Skeletal muscle tissue (tissue), 4 donors: Measurements from ENCODE around the gene TMTC1. TPM values are rescaled to one million over a fixed set of nuclear protein-coding genes. Genes with fewer than 3 reads are reported as not detected.

ENCODE experiments used
- H3K27ac ChIP-seq: one replicate; pipeline ENCODE4 v1.7.0; 2013; ENCODE audit warnings: mild to moderate bottlenecking, low read depth, low read length, inconsistent platforms
- H3K27me3 ChIP-seq, 3 donors: one replicate each; pipeline ENCODE4 v1.7.0; 2013; ENCODE audit warnings: low read length in 3 of 3; ENCODE audit not compliant: control insufficient read depth in 3 of 3, insufficient read depth in 3 of 3
- H3K36me3 ChIP-seq, 3 donors: one replicate each; pipeline ENCODE4 v1.7.0; 2013; ENCODE audit warnings: low read length in 3 of 3; ENCODE audit not compliant: control insufficient read depth in 3 of 3, insufficient read depth in 3 of 3
- H3K4me1 ChIP-seq, 3 donors: one replicate each; pipeline ENCODE4 v1.7.0; 2013; ENCODE audit warnings: low read length in 3 of 3, mild to moderate bottlenecking in 3 of 3; ENCODE audit not compliant: control insufficient read depth in 3 of 3, insufficient read depth in 3 of 3
- H3K4me3 ChIP-seq, 3 donors: one replicate each; pipeline ENCODE4 v1.7.0; 2013; ENCODE audit warnings: low read length in 3 of 3
- H3K9ac ChIP-seq, 3 donors: one replicate each; pipeline ENCODE4 v1.7.0; 2013; ENCODE audit warnings: low read length in 3 of 3, mild to moderate bottlenecking in 3 of 3, moderate library complexity in 2 of 3, low read depth in 1 of 3
- H3K9me3 ChIP-seq, 3 donors: one replicate each; pipeline ENCODE4 v1.7.0; 2013; ENCODE audit warnings: low read length in 3 of 3; ENCODE audit not compliant: control insufficient read depth in 3 of 3
- total RNA-seq: library from RNA; depleted of rRNA; stranded (reverse); fragments of >200 nt; gene quantifications from one replicate; pipeline ENCODE4 v1.2.3, GENCODE V29; 2014
- donor health status: Osteomylitis.

The TMTC1 gene
- total RNA-seq, 1 donor from 2014 or later = 37.6 TPM

DNA sequence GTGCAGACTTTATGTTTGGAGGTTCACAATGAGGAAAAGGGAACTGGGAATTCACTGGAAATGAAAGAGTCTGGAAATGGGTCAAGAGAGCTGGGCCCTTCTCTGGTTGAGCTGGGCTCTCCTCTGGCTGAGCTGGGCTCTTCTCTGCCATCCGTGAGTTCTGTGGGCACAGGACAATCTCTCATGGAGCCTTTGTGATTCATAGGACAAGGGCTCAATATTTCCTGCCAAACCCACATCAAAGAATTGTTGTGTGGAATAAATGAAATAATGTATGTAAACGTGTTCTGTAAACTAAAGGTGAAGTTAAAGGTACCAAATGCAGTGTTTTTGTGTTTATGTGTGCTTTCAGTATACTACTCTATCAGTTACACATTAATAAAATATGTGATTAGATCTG lies 190.7 kb downstream of the TMTC1 start:
- H3K4me1 ChIP-seq = peaks cover 0 to 8% (median 4%) of the 10 kb centered on the region in 3 donors
- H3K36me3 ChIP-seq = peaks cover 0 to 9% (median 0%) of the 10 kb centered on the region in 3 donors
- no peak overlapping the region for H3K27ac ChIP-seq
- no peaks in the 10 kb centered on the region for H3K27me3 ChIP-seq
- no peak overlapping the region for H3K9ac ChIP-seq
- H3K9me3 ChIP-seq = no peaks in the 10 kb centered on the region
- H3K4me3 ChIP-seq = no peak overlapping the region

DNA sequence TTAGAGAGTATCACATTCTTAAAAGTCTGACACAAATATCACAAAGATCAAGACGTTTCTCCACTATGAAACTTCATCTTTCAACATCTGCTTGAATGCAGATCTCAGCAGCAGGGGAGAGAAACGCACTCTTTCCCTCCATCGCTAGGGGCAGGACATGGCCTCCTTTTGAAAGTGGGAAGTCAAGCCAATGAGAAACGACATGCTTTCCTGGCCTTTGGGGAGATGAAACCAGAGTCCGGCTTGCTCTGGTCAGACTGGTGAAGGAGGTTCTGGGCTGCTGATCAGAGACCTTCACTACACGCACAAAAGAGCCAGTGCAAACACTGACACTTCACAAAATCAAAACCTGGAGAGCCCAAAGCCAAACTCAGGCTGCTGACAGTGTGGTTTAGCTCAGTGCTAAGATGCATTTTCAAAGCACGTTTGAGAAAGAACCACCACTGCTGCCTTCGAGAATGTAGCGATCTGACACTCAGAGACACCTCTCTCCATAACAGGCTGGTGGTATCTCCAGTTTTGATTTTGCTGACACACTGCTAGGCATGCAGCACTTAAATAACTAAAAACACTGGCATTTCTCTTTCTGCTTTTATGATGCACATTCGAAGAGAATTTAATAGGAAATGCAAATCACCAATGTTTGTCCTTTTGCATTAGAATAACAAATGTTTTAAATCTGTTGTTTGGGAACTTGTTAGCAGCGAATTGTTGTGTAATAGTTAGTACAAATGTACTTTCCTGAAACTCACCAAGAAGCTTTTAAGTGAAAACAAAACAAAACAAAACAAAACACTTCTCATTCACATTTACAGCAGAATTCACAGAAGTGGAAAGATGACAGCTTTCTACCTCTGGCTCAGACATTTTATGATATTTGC lies 192.4 kb downstream of the TMTC1 start:
- Histone ChIP-seq H3K9ac (no peak overlapping the region), H3K4me3 (no peak overlapping the region), H3K4me1 (peaks cover 0 to 8% (median 4%) of the 10 kb centered on the region in 3 donors), H3K9me3 (no peaks in the 10 kb centered on the region), H3K36me3 (peaks cover 0 to 4% (median 0%) of the 10 kb centered on the region in 3 donors), H3K27ac (no peak overlapping the region), H3K27me3 (no peaks in the 10 kb centered on the region)

- Histone ChIP-seq H3K36me3 (no peaks in the 10 kb centered on the region), H3K9ac (no peak overlapping the region), H3K27ac (no peak overlapping the region), H3K27me3 (no peaks in the 10 kb centered on the region), H3K4me3 (no peak overlapping the region), H3K9me3 (no peaks in the 10 kb centered on the region), H3K4me1 (peaks cover 0 to 8% (median 4%) of the 10 kb centered on the region in 3 donors)
Measured at GRCh38 chr12:29589851-29590250, 193.9 kb downstream of the TMTC1 start.

DNA sequence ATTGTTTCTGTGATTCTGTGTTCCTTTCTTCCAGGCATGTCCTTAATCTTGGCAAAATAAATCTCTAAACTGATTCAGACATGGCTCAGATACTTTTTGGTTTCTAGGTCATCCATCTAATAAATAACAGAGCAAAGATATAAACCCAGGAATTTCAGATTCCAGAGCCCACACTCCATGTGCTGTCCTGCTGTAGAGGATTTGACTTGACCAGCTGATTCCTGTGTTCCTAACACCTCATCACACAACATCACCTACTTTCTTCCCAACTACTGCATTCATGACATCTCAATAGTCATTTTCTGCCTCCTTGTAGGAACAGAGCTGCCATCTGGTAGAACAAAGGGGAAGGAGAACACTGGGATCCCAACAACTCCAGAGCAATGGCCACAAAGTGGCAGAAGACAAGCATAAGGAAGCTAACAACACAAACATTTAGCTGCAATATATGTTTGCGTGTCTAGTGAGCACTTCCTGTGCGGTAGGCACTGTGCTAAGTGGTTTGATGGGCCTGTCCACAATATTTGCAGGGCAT lies 194.4 kb downstream of the TMTC1 start:
- H3K36me3 ChIP-seq = no peaks in the 10 kb centered on the region
- H3K9ac ChIP-seq = no peak overlapping the region
- H3K27ac ChIP-seq = no peak overlapping the region
- H3K9me3 ChIP-seq = no peaks in the 10 kb centered on the region
- H3K27me3 ChIP-seq = no peaks in the 10 kb centered on the region
- H3K4me3 ChIP-seq = no peak overlapping the region
- peaks cover 0 to 8% (median 4%) of the 10 kb centered on the region in 3 donors for H3K4me1 ChIP-seq

- H3K36me3 ChIP-seq = no peaks in the 10 kb centered on the region
- H3K27ac ChIP-seq = peak overlapping the region; percentile 46
- peaks cover 12 to 16% (median 12%) of the 10 kb centered on the region in 3 donors for H3K4me1 ChIP-seq
Measured at GRCh38 chr12:29582677-29583272, 201.0 kb downstream of the TMTC1 start.

GRCh38 chr12:29582146-29582545 lies 201.6 kb downstream of the TMTC1 start:
- Histone ChIP-seq H3K4me1 (peaks cover 12 to 16% (median 12%) of the 10 kb centered on the region in 3 donors), H3K9me3 (no peaks in the 10 kb centered on the region), H3K9ac (no peak overlapping the region), H3K27ac (peak overlapping the region; percentile 46), H3K4me3 (no peak overlapping the region), H3K36me3 (no peaks in the 10 kb centered on the region), H3K27me3 (no peaks in the 10 kb centered on the region)

More at GRCh38 chr12:29582677-29583272, 201.0 kb downstream of the TMTC1 start:
- Histone ChIP-seq H3K9me3 (no peaks in the 10 kb centered on the region), H3K4me3 (peak overlapping the region in 2 of 3 donors; percentile 29 to 51), H3K9ac (peak overlapping the region; percentile 25 to 51 (median 34)), H3K27me3 (no peaks in the 10 kb centered on the region)

DNA sequence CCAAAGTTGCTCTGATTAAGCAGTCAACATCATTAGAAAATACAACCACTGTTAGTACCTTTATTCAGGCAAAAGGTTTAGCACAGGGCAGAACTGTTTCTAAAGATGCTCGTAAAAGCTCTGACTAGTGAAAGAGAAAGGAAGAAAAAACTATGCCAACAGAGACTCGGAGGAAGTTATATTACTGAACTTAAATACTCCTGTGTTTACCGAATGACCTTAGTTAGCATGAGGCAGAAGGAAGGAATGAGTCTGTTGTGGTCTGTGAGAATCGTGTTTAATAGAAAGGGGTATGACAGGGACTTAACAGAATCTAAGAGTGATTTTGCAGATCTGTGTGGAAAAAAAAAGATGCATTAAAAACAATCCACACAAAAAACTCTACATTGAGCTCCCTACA lies 202.1 kb downstream of the TMTC1 start:
- H3K4me3 ChIP-seq = no peak overlapping the region
- no peaks in the 10 kb centered on the region for H3K9me3 ChIP-seq
- H3K27me3 ChIP-seq = no peaks in the 10 kb centered on the region
- no peak overlapping the region for H3K9ac ChIP-seq
- H3K27ac ChIP-seq = peak overlapping the region; percentile 46
- no peaks in the 10 kb centered on the region for H3K36me3 ChIP-seq
- peaks cover 12 to 16% (median 12%) of the 10 kb centered on the region in 3 donors for H3K4me1 ChIP-seq

DNA sequence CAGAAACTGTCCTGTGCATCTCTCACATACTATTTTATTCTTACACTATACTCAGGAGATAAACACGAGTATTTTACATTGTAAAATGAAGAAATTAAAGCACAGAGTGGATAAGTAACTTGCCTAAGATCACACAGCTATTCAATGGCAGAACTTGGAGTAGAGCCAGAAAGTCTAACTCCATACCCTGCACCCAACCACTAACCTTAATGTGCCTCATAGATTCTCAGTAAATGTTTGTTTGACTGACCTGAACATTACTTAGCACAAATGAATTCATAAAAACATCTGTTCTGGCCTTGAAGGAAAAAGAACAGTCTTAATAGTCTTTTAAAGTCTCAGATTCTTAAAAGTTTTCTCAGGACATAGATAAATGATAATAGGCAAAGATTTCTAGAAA lies 202.8 kb downstream of the TMTC1 start:
- Histone ChIP-seq H3K36me3 (no peaks in the 10 kb centered on the region), H3K27me3 (no peaks in the 10 kb centered on the region), H3K4me3 (no peak overlapping the region), H3K9ac (no peak overlapping the region), H3K27ac (no peak overlapping the region), H3K4me1 (peaks cover 12 to 16% (median 12%) of the 10 kb centered on the region in 3 donors), H3K9me3 (no peaks in the 10 kb centered on the region)

- Histone ChIP-seq H3K27ac (peak overlapping the region; percentile 21), H3K9ac (no peak overlapping the region), H3K27me3 (no peaks in the 10 kb centered on the region), H3K9me3 (no peaks in the 10 kb centered on the region), H3K4me3 (no peak overlapping the region), H3K36me3 (no peaks in the 10 kb centered on the region), H3K4me1 (peaks cover 8 to 15% (median 9%) of the 10 kb centered on the region in 3 donors)
Measured at GRCh38 chr12:29578731-29579130, 205.0 kb downstream of the TMTC1 start.

- peaks cover 2 to 10% (median 4%) of the 10 kb centered on the region in 3 donors for H3K4me1 ChIP-seq
- H3K4me3 ChIP-seq = no peak overlapping the region
- H3K27ac ChIP-seq = peak overlapping the region; percentile 21
- no peaks in the 10 kb centered on the region for H3K36me3 ChIP-seq
- no peak overlapping the region for H3K9ac ChIP-seq
- no peaks in the 10 kb centered on the region for H3K27me3 ChIP-seq
- H3K9me3 ChIP-seq = no peaks in the 10 kb centered on the region
Measured at GRCh38 chr12:29578070-29578469, 205.7 kb downstream of the TMTC1 start.
